ENCODE data around the gene DMWD. TPM values are rescaled to one million over a fixed set of nuclear protein-coding genes. Genes with fewer than 3 reads are reported as not detected.

Gene DMWD
- polyA plus RNA-seq, 2 of the 4 experiments (the other 2 are of a cell fraction) = 17.1 to 31.3 TPM

GRCh38 chr19:45764475-45764874, 28.2 kb downstream of the DMWD start:
- no peak overlapping the region for H3K4me2 ChIP-seq
- H3K9me3 ChIP-seq = no peaks in the 10 kb centered on the region
- no peak for FAIRE-seq
- ChIA-PET CTCF (interaction anchor here (1.3 to 74.3 kb wide), 5 partner anchors 8 to 72 kb away, joined by 3 to 2204 read pairs (median 96); partner anchors contain the start of genes DMPK, DMWD, QPCTL and RSPH6A), POLR2A (interaction anchor here (1.2 kb wide), 1 partner anchor 12 kb away, joined by 3 read pairs; no protein-coding TSS in a partner anchor)
- DNase-seq (ENCODE audit: low read depth in 1 of 2, low spot score in 1 of 2) = no peak
- 94% methylated on average over 5 of the region's 6 CpGs for WGBS (ENCODE audit: missing lambda C conversion rate)
- H3K4me1 ChIP-seq = peaks cover 13% of the 10 kb centered on the region
- H3K27ac ChIP-seq = no peak overlapping the region
- no peak for ATAC-seq
- TF ChIP-seq EHF (CRISPR knock-in tag; IDR thresholded peaks at IDR 0.05) (no peak), REST (IDR thresholded peaks at IDR 0.05) (no peak), ESRRA (IDR thresholded peaks at IDR 0.05; ENCODE audit: borderline replicate concordance, low read length) (no peak), E2F6 (IDR thresholded peaks at IDR 0.05; ENCODE audit: borderline replicate concordance, low read depth) (no peak), JUN (IDR thresholded peaks at IDR 0.05) (no peak), POLR2A (IDR thresholded peaks at IDR 0.05; ENCODE audit: low read length) (no peak), TP53 (CRISPR knock-in tag; IDR thresholded peaks at IDR 0.05) (no peak), SREBF2 (IDR thresholded peaks at IDR 0.05) (no peak), NR3C1 (IDR thresholded peaks at IDR 0.05) (no peak), FOSB (CRISPR knock-in tag; IDR thresholded peaks at IDR 0.05) (no peak), PHF8 (IDR thresholded peaks at IDR 0.05; ENCODE audit: borderline replicate concordance, low read depth) (no peak), RARB (CRISPR knock-in tag; IDR thresholded peaks at IDR 0.05) (no peak), ZFP36 (IDR thresholded peaks at IDR 0.05; ENCODE audit: borderline replicate concordance, partially characterized antibody) (no peak), CTCF (IDR thresholded peaks at IDR 0.05) (no peak), KDM1A (IDR thresholded peaks at IDR 0.05; ENCODE audit: low read depth) (no peak), ELK1 (IDR thresholded peaks at IDR 0.05; ENCODE audit: low read depth, low read length) (no peak), NPAS2 (CRISPR knock-in tag; IDR thresholded peaks at IDR 0.05; ENCODE audit: borderline replicate concordance) (no peak)
- no peak overlapping the region for H3K4me3 ChIP-seq

- TF ChIP-seq TFCP2L1 (CRISPR knock-in tag; IDR thresholded peaks at IDR 0.05) = no peak
- TF ChIP-seq CHD4 (IDR thresholded peaks at IDR 0.05; ENCODE audit: borderline replicate concordance) = no peak
- no peak for TF ChIP-seq MYC (IDR thresholded peaks at IDR 0.05; ENCODE audit: borderline replicate concordance, low read length)
- TF ChIP-seq SREBF2 (IDR thresholded peaks at IDR 0.05) = no peak
- TF ChIP-seq MAZ (IDR thresholded peaks at IDR 0.05; ENCODE audit: borderline replicate concordance, low read depth, low read length) = no peak
- TF ChIP-seq ZSCAN20 (CRISPR knock-in tag; IDR thresholded peaks at IDR 0.05) = no peak
- TF ChIP-seq RAD21 (conservative IDR thresholded peaks at IDR 0.05 in 1 of 2, IDR thresholded peaks at IDR 0.05 in 1 of 2) = no peak
- no peak for TF ChIP-seq ELK1 (IDR thresholded peaks at IDR 0.05; ENCODE audit: low read depth, low read length)
- TF ChIP-seq JUN (IDR thresholded peaks at IDR 0.05) = no peak
- no peak for TF ChIP-seq E2F6 (IDR thresholded peaks at IDR 0.05; ENCODE audit: borderline replicate concordance, low read depth)
- TF ChIP-seq ZNF302 (CRISPR knock-in tag; IDR thresholded peaks at IDR 0.05) = no peak
- TF ChIP-seq CHD2 (IDR thresholded peaks at IDR 0.05; ENCODE audit: low read length, partially characterized antibody) = no peak
- TF ChIP-seq PHF8 (IDR thresholded peaks at IDR 0.05; ENCODE audit: borderline replicate concordance, low read depth) = no peak
- no peak for TF ChIP-seq HOXA7 (CRISPR knock-in tag; IDR thresholded peaks at IDR 0.05)
- no peak for TF ChIP-seq HDAC2 (IDR thresholded peaks at IDR 0.05)
- no peak for TF ChIP-seq TP53 (CRISPR knock-in tag; IDR thresholded peaks at IDR 0.05)
- ATAC-seq = no peak
- Histone ChIP-seq H3K9me3 (no peaks in the 10 kb centered on the region), H3K4me3 (no peak overlapping the region), H3K4me1 (peaks cover 13% of the 10 kb centered on the region), H3K4me2 (no peak overlapping the region), H3K27ac (no peak overlapping the region)
- ChIA-PET POLR2A (interaction anchor here (1.2 kb wide), 1 partner anchor 11 kb away, joined by 3 read pairs; no protein-coding TSS in a partner anchor), CTCF (interaction anchor here (1.1 to 74.3 kb wide), 8 partner anchors 9 to 88 kb away, joined by 3 to 2204 read pairs (median 6); partner anchors contain the start of genes DMPK, DMWD, QPCTL and RSPH6A)
- 86% methylated on average over 26 of the region's 27 CpGs for WGBS (ENCODE audit: missing lambda C conversion rate)
- FAIRE-seq = no peak
- DNase-seq (ENCODE audit: low read depth in 1 of 2, low spot score in 1 of 2) = no peak
These were observed 28.9 kb downstream of the DMWD start for GRCh38 chr19:45763691-45764294.

Measured in A549 (cell line).